ENCODE measurements around the gene MSANTD4. TPM values are rescaled to one million over a fixed set of nuclear protein-coding genes. Genes with fewer than 3 reads are reported as not detected.
A peak's percentile ranks its signal among the peaks of the same experiment; 100 is the strongest.

Gene MSANTD4
- total RNA-seq, 6 experiments from 2014 or later: 15.6 to 19.7 (median 17.5) TPM

GRCh38 chr11:106021181-106021966 lies 666 bp downstream of the MSANTD4 start:
- Mint-ChIP-seq H3K9me3 (peaks cover 6% of the 10 kb centered on the region; the same call in 1 of the 2 replicates), H3K4me1 (ENCODE audit: low read depth) (peaks cover 43% of the 10 kb centered on the region), H3K27ac (peak overlapping the region; percentile 91), H3K36me3 (ENCODE audit: low read depth) (peaks cover 14% of the 10 kb centered on the region), H3K4me3 (peak overlapping the region; percentile 97), H3K27me3 (ENCODE audit: insufficient read depth) (no peaks in the 10 kb centered on the region; the same call in none of the 2 replicates)
- DNase-seq: peak; percentile 13
- TF ChIP-seq, protein P1, sequence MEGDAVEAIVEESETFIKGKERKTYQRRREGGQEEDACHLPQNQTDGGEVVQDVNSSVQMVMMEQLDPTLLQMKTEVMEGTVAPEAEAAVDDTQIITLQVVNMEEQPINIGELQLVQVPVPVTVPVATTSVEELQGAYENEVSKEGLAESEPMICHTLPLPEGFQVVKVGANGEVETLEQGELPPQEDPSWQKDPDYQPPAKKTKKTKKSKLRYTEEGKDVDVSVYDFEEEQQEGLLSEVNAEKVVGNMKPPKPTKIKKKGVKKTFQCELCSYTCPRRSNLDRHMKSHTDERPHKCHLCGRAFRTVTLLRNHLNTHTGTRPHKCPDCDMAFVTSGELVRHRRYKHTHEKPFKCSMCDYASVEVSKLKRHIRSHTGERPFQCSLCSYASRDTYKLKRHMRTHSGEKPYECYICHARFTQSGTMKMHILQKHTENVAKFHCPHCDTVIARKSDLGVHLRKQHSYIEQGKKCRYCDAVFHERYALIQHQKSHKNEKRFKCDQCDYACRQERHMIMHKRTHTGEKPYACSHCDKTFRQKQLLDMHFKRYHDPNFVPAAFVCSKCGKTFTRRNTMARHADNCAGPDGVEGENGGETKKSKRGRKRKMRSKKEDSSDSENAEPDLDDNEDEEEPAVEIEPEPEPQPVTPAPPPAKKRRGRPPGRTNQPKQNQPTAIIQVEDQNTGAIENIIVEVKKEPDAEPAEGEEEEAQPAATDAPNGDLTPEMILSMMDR (IDR thresholded peaks at IDR 0.05): no peak

DNA sequence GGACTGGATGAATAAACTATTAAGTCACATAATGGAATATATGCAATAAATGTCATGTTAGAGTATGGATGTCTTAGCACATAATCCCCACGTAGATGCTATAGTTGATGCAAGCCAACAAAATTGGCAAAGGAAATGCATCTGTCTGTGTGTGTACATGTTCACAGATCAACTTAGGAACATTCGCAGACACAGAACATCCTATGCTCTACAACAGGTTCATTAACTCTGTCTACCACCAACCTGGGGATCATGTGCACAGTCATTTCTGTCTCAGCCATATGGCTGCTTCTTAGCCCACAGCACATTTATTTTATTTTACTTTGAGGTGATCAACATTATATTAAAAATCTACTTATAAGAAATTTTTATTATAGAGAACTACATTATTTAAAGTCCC lies 4.9 kb downstream of the MSANTD4 start:
- Mint-ChIP-seq H3K9me3 (no peaks in the 10 kb centered on the region), H3K27ac (no peak overlapping the region), H3K4me1 (ENCODE audit: low read depth) (peaks cover 42% of the 10 kb centered on the region), H3K36me3 (ENCODE audit: low read depth) (peaks cover 14% of the 10 kb centered on the region), H3K27me3 (ENCODE audit: insufficient read depth) (no peaks in the 10 kb centered on the region; the same call in 1 of the 2 replicates), H3K4me3 (no peak overlapping the region)
- no peak for DNase-seq
- TF ChIP-seq, protein P1 (IDR thresholded peaks at IDR 0.05): no peak

- Mint-ChIP-seq H3K36me3 (ENCODE audit: low read depth) (peaks cover 21% of the 10 kb centered on the region), H3K4me3 (no peak overlapping the region), H3K9me3 (no peaks in the 10 kb centered on the region), H3K27me3 (ENCODE audit: insufficient read depth) (no peaks in the 10 kb centered on the region; the same call in none of the 2 replicates), H3K27ac (no peak overlapping the region), H3K4me1 (ENCODE audit: low read depth) (peaks cover 37% of the 10 kb centered on the region)
- TF ChIP-seq, protein P1 (IDR thresholded peaks at IDR 0.05): no peak
- DNase-seq: no peak
Observed at GRCh38 chr11:106015066-106015465, 7.0 kb downstream of the MSANTD4 start.

- no peak overlapping the region for H3K27ac Mint-ChIP-seq
- peaks cover 32% of the 10 kb centered on the region for H3K4me1 Mint-ChIP-seq (ENCODE audit: low read depth)
Observed at GRCh38 chr11:106014620-106015019, 7.4 kb downstream of the MSANTD4 start.

DNA sequence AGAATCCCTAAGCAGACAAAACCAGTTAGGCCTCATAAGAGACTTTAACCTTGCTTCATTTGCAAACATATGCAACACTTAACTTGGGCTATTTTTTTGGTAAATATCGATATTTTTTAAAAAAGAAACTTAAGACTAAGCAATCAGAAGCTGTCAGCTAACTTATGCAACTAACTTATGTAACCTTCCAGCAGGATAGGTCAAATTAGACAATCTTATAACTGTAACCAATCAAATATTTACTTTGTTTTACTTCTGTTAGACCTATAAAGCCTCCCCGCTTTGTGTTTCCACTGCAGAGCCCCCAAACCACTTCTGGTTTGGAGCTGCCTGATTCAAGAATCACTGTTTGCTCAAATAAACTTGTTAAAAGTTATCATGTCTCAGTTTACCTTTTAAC lies 8.0 kb downstream of the MSANTD4 start:
- TF ChIP-seq, protein P1 (IDR thresholded peaks at IDR 0.05): no peak
- DNase-seq: no peak
- Mint-ChIP-seq H3K27ac (no peak overlapping the region), H3K36me3 (ENCODE audit: low read depth) (peaks cover 25% of the 10 kb centered on the region), H3K4me1 (ENCODE audit: low read depth) (peaks cover 27% of the 10 kb centered on the region), H3K27me3 (ENCODE audit: insufficient read depth) (no peaks in the 10 kb centered on the region; the same call in 1 of the 2 replicates), H3K9me3 (no peaks in the 10 kb centered on the region), H3K4me3 (no peak overlapping the region)

More at GRCh38 chr11:106014620-106015019, 7.4 kb downstream of the MSANTD4 start:
- TF ChIP-seq, protein P1 (IDR thresholded peaks at IDR 0.05): no peak
- Mint-ChIP-seq H3K36me3 (ENCODE audit: low read depth) (peaks cover 21% of the 10 kb centered on the region), H3K4me3 (no peak overlapping the region), H3K9me3 (no peaks in the 10 kb centered on the region), H3K27me3 (ENCODE audit: insufficient read depth) (no peaks in the 10 kb centered on the region; the same call in none of the 2 replicates)
- DNase-seq: no peak

All from HFFc6 (cell line).